GM13977 (cell line): Measurements from ENCODE around the gene ABHD3.
"Not testable (repeated sequence)": the region's sequence is repeated elsewhere in the genome, so short reads cannot be mapped to it uniquely, and the experiment has no call there.

Experiments used
- DNase-seq: peaks from one replicate; pipeline ENCODE4 v3.0.0; 2012; ENCODE audit warnings: low spot score
- in situ Hi-C: fragments of 300-500 bp; cut with MboI; formaldehyde crosslinking; loops from one replicate; pipeline ENCODE4 v1.12.0; 2022; ENCODE audit warnings: low sequenced_read_pairs, low pct_unique_long_range_greater_than_20kb, mixed read lengths, inconsistent platforms; ENCODE audit not compliant: unreplicated experiment
- TF ChIP-seq, protein P1 (sequence below): IDR thresholded peaks from 2 replicates; pipeline ENCODE4 v1.5.1; 2012; ENCODE audit warnings: mild to moderate bottlenecking, control low read depth; ENCODE audit not compliant: insufficient read depth; ENCODE audit errors: extremely low read depth, missing control alignments

ABHD3 gene

DNA sequence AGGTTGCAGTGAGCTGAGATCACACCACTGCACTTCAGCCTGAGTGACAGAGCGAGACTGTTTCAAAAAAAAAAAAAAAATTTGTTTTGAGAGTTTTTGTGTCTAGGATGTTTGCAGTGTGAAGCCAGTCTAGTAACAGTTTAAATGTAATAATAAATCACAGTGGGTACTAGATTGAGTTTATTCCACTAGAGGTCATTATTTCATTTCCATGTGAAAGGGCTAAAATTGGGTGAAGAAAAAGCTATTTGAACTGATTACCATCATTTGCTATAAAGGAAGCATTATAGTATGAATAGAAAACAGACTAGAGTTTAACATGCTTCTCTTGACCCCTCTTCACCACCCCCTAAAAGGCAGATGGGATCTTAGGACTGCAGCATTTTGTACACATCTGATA is 72.2 kb downstream of the ABHD3 start:
- TF ChIP-seq, protein P1, sequence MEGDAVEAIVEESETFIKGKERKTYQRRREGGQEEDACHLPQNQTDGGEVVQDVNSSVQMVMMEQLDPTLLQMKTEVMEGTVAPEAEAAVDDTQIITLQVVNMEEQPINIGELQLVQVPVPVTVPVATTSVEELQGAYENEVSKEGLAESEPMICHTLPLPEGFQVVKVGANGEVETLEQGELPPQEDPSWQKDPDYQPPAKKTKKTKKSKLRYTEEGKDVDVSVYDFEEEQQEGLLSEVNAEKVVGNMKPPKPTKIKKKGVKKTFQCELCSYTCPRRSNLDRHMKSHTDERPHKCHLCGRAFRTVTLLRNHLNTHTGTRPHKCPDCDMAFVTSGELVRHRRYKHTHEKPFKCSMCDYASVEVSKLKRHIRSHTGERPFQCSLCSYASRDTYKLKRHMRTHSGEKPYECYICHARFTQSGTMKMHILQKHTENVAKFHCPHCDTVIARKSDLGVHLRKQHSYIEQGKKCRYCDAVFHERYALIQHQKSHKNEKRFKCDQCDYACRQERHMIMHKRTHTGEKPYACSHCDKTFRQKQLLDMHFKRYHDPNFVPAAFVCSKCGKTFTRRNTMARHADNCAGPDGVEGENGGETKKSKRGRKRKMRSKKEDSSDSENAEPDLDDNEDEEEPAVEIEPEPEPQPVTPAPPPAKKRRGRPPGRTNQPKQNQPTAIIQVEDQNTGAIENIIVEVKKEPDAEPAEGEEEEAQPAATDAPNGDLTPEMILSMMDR = no peak
- DNase-seq = no peak
- in situ Hi-C loops = no loop called here

DNA sequence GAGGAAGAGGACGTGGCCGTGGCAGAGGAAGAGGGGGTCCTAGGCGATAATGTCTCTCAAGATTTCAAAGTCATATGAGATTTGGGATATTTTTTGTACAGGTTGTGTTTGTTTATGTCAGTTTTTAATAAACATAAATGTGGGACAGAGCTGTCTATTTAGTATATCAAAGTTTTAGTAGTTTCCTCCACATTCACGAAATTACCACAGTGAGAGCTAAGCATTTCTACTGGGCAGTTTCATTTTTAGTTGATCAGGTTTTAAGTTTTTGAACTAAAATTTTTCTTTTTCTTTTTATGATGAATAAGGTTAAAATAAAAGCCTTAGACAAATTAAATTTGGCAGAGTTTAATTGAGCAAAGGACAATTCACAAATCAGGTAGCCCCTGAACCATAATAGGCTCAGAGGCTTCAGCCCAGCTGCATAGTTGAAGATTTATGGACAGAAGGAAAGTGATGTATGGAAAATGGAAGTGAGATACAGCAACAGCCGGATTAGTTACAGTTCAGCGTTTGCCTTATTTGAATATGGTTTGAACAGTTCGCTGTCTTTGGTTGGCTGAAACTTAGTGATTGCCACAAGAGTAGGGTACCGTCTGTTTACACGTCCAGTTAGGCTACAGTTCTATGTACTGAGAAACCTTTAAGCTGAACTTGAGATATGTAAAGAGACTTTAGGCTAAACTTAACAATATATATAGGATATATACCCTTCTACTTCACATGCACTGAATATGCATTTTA is 75.3 kb downstream of the ABHD3 start:
- in situ Hi-C loops = no loop called here
- DNase-seq = peak; percentile 21
- TF ChIP-seq, protein P1 = no peak

GRCh38 chr18:21621640-21622039 is 82.9 kb downstream of the ABHD3 start:
- in situ Hi-C loops, DNase-seq: not testable (repeated sequence)

DNA sequence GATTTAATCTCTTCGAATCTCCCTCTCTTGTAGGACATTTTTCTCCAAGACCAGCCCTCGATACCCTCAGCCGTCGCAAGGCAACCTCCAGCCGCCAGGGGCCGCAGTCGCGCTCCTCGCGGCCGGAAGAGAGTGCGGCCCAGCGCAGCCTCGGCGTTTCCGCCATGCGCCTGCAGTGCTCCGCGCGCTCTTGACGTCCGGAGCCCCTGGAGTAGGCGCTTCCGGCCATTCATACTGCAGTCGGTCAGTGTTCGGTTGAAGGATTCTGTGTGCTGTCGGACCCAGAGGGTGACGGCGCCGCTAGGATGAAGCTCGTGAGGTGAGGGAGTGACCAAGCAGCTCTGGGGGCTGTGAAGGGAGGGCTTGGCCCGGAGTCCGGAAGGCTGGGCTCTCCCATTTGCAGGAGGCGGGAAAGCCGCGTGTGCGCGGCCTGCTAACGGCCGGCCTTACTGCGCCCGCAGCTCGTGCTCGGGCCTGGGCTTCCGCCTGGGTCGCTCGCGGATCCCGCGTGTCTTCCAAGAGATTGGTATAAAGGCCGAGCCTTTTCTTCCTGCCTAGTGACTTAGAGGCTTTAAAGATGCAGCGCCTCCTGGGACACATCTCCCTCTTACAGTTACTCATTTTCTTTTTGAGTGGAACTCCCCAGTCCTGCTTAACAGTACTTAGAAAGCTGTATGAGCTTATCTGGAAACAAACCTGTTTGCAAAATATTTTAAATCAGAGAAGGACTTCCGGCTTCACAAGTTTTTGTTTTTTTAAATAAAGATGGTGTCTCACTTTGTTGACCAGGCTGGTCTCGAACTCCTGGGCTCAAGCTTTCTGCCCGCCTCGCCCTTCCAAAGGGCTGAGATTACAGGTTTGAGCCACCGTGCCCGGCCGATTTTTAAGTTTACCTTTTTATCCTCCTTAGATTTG is 92.2 kb downstream of the ABHD3 start, which contains the start of gene SNRPD1:
Gene SNRPD1, plus strand, starts transcription at position 190 of the 915 bp plus-strand sequence. Its CDS starts 116 bp downstream, at position 306.
- in situ Hi-C loops = no loop called here
- DNase-seq = peak; percentile 91
- TF ChIP-seq, protein P1 = peak; percentile 98

- DNase-seq, in situ Hi-C loops: not testable (repeated sequence)
Observed at GRCh38 chr18:21611401-21612124, 93.0 kb downstream of the ABHD3 start.

GRCh38 chr18:21605213-21605612 is 99.4 kb downstream of the ABHD3 start:
- DNase-seq = no peak
- in situ Hi-C loops = no loop called here
- TF ChIP-seq, protein P1 = no peak

DNA sequence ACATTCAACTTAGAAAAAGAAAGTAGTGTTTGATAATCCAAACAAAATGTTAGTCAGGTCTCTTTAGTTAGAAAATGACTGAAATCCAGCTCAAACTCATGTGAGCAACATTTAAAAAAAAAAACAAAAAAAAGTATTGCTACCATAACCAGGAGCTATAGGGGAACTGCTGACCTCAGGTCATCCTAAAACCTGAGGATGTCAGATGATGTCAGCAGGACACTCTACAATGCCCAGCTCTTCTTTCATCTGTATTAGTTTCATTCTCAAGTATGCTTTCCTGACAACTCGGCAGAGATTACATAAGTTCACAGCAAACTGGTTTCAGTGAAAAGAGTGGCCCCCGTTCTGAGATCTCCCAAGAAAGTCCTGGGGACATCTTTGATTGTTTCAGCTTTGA is 99.9 kb downstream of the ABHD3 start:
- TF ChIP-seq, protein P1 = no peak
- DNase-seq = no peak
- in situ Hi-C loops = no loop called here
